ENCODE measurements around the gene CFAP61.

DNA sequence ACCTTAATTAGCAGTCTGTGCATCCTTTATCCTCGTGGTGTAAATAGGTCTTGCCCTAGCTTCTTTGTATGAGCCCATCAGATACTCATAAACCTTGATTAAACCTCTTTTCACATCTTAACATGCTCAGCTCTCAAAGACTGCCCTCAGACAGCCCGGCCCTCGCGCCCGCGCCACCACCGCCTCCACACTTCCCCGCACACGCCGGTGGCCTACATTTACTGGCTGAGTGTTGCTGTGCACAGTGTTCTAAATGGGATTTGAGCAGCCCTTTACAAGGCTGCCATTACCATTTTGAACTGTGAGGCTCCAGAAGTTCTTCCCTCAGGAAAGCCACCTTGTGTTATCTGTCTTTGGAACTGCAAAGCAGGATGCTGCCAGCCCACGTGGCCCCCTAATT is 252.6 kb downstream of the CFAP61 start:
- TF ChIP-seq CTCF (IDR thresholded peaks at IDR 0.05) (no peak), POLR2AphosphoS5 (IDR thresholded peaks at IDR 0.05; ENCODE audit: low read depth, low read length) (no peak), REST (IDR thresholded peaks at IDR 0.05; ENCODE audit: insufficient read depth in 1 of 2, low read depth in 2 of 2, low read length in 1 of 2) (no peak)
